Renal cortex interstitium (tissue), 11 donors: ENCODE measurements around the gene XIAP. TPM values are rescaled to one million over a fixed set of nuclear protein-coding genes. Genes with fewer than 3 reads are reported as not detected.
"Not testable (repeated sequence)": the region's sequence is repeated elsewhere in the genome, so short reads cannot be mapped to it uniquely, and the experiment has no call there.

ENCODE experiments used
- DNase-seq, 11 donors: peaks; one replicate each; pipeline ENCODE4 v3.0.0-alpha.2; 2013; ENCODE audit warnings: low read depth in 9 of 11, low spot score in 4 of 11; ENCODE audit errors: extremely low read depth in 1 of 11
- polyA plus RNA-seq, 3 donors: library from polyadenylated mRNA; unstranded; fragments of 120-200 nt; gene quantifications; one replicate each; pipeline ENCODE4 v1.2.1, GENCODE V29; 2013; ENCODE audit not compliant: insufficient read length in 3 of 3

The XIAP gene
- polyA plus RNA-seq, 3 donors, result 42.1 to 43.9 (median 43.2) TPM

DNA sequence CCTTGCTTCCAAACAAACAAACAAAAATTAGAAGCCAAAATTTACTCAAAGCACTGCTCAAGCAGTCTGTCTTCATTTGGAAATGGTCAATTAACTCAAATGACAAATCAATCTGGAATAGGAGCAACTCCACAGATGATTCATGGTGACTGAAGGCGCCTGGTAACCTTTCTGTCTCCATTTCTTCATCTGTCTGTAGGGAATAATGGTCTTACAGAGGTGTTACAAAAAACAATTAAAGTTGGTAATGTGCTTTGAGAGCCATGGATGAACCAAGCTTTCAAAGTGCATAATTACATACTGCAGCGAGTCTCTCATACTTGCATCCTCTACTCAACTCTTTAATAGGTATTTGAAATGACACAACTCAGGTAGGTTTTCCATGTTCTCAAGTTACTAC is 63.4 kb downstream of the XIAP start:
- DNase-seq, result no peak

DNA sequence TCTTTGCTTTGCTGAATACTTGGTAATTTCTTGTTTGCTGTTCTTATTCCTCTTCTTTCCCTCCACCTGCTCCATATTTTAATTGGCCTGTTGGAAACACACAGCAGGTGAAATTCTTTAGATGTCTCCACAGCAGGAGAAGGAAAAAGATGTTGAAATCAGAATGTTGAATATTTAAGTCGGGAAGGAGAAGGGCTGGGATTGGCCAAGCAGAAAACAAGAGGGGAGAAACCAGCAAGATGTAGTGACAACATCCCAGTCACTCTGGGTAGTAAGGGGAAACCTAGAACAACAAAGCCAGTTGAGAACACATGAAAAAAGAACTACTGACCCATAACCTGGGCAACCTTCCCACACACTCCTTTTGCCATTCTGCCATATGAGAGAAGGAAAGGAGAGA is 64.3 kb downstream of the XIAP start:
- peak in 3 of 11 donors; percentile 6 to 19 (median 8) for DNase-seq

DNA sequence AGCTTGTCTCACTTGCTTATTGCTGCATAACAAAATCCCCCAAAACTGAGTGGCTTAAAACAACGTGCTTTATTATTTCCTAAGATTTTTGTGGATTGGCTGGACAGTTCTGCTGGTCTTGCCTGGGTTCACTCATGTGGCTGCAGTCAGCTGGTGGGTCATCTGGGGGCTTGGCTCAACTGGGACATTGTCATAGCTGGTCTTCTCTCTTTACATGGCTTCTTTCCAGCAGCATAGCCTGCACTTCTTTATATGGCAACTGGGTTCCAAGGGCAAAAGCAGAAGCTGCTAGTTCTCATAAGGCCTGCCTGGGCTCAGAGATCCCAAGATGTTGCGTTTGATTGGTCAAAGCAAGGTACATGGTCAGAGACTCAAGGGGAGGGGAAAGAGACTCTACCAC is 68.0 kb downstream of the XIAP start:
- DNase-seq, result no peak

DNA sequence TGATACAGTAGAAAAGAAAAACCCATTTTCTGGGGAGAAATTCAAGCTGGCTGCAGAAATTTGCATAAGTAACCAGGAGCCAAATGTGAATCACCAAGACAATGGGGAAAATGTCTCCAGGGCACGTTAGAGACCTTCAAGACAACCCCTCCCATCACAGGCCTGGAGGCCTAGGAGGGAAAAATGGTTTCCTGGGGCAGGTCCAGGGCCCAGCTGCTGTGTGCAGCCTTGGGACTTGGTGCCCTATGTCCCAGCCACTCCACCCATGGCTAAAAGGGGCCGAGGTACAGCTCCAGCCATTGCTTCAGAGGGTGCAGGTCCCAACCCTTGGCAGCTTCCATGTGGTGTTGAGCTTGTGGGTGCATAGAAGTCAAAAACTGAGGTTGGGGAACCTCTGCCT is 72.2 kb downstream of the XIAP start:
- not testable (repeated sequence) for DNase-seq

DNA sequence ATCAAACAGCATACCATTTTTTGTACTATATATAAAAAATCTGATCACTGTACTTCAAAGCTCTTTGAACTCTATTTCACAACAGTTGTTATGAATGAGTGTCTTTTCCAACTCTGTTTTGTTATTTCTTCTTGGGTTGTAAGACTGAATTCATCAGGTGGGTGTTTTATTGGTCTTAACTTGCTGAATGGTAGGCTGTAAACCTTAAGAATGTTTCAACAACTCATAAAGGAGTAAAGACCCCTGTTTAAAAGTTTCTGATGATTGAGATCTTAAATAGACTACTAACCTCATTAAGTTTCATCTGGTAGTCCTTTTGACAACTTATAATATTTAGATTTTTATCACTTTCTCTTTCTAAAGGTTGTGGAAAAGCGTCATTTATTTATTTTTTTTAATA is 83.2 kb downstream of the XIAP start:
- no peak for DNase-seq

DNA sequence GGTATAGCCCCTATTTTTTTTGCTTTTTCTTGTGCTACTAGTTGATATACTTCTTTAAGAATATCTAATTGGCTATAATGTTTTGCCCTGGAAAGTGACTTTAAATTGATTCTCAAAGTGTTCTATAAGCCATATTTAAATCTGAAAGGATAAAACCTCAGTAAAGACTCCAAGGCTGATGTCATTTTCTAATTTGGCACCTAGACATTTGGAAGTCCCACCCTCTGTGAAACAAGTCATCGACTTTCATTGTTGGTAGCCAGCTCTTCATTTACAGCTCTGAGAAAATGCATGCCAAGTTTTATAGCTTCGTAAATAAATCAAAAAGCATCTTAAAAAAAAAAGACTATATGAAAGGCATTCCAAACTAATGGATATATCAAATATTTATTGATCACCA is 83.6 kb downstream of the XIAP start:
- DNase-seq, result no peak

DNA sequence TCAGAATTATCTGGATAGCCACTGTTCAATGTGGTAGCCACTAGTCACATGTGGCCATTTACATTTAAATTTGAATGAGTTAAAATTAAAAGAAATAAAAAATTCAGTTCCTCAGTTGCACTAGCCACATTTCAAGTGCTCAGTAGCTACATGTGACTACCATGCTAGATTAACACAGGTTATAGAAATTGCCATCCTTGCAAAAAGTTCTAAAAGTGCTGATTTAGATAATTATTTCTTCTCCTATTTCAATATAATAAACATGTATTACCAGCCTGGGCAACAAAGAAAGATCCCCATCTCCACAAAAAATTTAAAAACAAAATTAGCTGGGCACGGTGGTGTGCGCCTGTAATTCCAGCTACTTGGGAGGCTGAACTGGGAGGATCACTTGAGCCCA is 90.0 kb downstream of the XIAP start:
- no peak for DNase-seq

DNA sequence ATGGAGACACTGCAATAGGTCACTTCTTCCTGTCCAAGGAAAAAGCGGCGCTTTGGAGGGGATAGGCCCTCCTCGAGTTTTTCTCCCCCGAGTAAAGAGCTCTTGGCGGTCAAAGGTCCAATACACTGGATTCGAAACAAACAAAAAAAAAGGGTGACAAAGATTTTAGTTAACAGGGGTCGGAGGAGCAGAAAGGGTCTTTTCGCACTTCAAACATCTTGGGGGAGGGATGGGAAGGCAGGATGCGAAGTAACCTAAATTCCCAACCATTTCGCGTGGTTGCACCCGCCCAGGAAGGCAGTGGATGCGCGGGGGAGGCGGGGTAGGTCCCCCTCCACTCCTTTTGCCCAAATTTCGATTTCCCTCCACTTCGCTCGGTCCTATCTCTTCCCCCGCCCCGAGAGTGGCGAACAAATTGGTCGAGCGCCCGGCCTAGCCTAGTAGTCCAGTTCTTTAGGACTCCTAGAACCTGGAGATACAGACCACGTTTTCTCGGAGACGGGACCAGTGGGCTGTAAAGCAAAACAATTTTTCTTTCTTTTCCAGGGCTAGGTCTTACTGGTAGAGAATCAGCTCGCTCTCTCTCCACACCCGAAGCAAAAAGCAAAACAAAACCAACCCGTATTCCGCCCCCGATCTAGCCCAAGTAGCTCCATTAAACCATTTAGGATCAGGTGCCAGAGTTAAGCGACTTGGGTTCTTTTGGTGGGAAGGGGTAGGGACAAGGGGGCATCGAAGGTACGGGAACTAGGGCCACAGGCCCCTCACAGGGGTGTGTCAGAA is 99.6 kb downstream of the XIAP start:
- peak in 3 of 11 donors; percentile 17 to 25 (median 22) for DNase-seq

DNA sequence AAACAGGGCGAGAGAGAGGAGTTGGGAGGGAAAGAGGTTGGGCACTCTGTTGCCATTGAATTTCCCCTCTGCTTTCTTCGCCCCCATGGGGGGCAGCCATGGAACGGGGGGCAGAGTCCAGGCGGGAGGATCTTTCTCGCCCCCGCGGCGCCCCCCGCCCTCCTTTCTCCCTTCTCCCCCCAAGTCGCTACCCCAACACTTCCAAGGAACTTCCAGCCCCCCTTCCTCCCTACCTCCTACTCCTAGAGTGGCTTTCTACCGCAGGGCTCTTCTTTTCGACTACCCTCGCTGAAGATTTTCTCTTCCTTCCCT is 101.1 kb downstream of the XIAP start:
- DNase-seq, result no peak

DNA sequence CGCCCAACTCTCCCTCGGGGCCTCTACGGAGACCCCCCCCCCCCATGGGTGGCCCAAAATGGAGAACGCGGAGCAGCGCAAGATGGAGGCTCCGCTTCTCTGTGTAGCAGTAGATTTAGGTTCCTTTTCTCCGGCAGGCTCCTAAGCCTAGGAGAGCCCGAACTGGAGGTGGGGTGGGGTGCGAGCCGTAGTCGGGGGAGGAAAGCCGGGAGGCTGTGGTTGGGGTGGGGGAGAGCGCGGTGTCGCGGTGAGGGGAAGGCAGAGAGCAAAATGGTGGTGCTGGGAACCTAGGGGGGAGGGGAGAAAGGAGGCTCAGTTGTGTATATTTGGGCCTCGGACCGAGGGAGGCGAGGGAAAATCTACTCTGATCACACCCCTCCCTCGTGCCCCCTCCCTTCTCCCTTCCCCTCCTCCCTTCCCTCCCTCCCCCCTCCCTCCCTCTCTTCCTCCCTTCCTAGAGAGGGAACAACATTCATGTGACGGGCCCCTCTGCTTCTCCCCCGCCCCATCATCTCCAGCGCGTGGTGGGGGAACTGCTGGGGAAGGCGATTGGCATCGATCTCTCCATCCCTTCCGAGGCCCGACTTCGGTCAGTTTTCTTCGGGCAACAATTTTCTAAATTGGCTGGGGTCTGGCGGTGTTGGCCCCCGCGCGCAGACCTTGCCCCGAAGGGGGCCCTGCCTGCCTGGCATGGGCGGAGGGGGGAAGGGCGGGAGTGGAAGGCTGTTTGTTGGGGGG is 101.6 kb downstream of the XIAP start, which contains the start of gene STAG2:
Gene STAG2 (plus strand): TSS at position 439 of the 738 bp plus-strand sequence. CDS start 60,922 bp downstream, outside the sequence.
- DNase-seq, result peak in 10 of 11 donors; percentile 64 to 88 (median 78)

DNA sequence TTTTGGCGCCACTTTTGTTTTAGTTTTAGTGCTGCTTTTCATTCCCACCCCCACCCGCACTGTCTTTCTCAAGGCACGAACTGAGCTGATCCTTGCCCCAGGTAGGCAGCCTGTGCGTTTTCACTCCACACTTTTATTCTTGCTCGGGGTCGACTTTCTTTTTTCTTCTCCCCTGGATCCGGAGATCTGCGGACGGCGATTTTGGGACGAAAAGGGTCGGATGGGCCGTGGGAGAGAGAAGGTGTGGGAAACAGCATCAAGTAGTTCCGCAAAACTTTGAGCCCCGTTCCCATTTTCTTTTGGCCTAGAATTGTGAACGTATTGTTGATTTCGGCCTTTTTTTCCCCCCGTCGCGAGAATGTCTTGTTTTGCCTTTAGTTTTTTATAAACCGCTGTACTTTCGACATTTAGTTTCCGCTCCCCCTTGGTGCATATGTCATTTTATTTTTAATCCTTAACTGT is 102.2 kb downstream of the XIAP start:
- DNase-seq, result peak in 3 of 11 donors; percentile 7 to 40 (median 22)

DNA sequence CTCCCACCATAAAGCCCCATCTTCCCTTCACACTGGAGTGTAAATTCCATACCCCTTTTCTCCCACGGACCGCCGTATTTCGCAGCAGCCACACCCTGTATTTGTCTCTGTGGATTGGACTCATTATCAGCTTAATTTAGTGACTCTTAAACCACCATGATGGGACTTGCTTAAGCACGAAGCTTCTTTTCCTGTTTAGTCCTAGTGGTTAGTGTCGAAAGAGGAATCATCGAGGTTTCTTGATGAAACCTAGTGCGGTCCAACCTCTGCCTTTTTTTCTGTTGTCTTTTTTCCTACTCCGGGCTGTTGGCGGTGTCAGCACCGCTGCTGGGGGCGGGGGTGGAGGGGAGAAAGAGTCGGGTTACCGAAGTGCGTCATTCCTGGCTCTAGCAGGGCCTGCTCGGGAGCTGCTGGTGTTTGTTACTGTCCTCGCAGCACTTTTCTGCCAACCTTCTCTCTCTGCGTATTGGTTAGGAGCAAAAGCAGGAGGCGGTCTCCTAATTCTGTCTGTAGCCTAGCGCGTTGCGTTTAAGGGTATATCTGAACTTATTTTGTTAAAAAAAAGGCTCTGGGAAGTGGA is 103.0 kb downstream of the XIAP start:
- peak; percentile 61 to 90 (median 79) for DNase-seq

Other genes with a start within 250 kb of the XIAP start
- gene THOC2, start 127.0 kb upstream of the XIAP start, polyA plus RNA-seq, result 100 to 1,000 TPM; 113 to 143 (median 133) TPM
- 100 to 1,000 TPM; 110 to 127 (median 121) TPM for gene STAG2, start 101.7 kb downstream of the XIAP start, polyA plus RNA-seq